ENCODE data around the gene FAM3A. TPM values are rescaled to one million over a fixed set of nuclear protein-coding genes. Genes with fewer than 3 reads are reported as not detected.
"Not testable (repeated sequence)": the region's sequence is repeated elsewhere in the genome, so short reads cannot be mapped to it uniquely, and the experiment has no call there.

The FAM3A gene
- total RNA-seq, 5 donors from 2014 or later (not counting 1 experiment from before 2014, with no cell fraction given), result 33.9 to 67.6 (median 57.8) TPM

- CTCF ChIA-PET; H3K9me3 Mint-ChIP-seq; H3K27me3 Mint-ChIP-seq; H3K27me3 ChIP-seq (replicated peaks in 1 of 2; ENCODE audit: control insufficient read depth in 2 of 2, extremely low read depth in 1 of 2, insufficient read depth in 2 of 2, low read length in 1 of 2); ATAC-seq (replicated peaks in 1 of 4); H3K27ac ChIP-seq (ENCODE audit: low read length); H3K4me1 Mint-ChIP-seq; H3K9me3 ChIP-seq; H3K4me3 Mint-ChIP-seq; H3K36me3 ChIP-seq (ENCODE audit: control insufficient read depth in 2 of 2, extremely low read depth in 1 of 2, insufficient read depth in 1 of 2, low read length in 1 of 2); H3K4me1 ChIP-seq (ENCODE audit: control insufficient read depth in 1 of 2, extremely low read depth in 1 of 2, insufficient read depth in 2 of 2, low read length in 2 of 2); H3K36me3 Mint-ChIP-seq; H3K27ac Mint-ChIP-seq; DNase-seq; H3K4me3 ChIP-seq (ENCODE audit: control insufficient read depth in 1 of 2, extremely low read depth in 1 of 2, low read length in 1 of 2): not testable (repeated sequence)
- POLR2A ChIA-PET, result interaction anchor here in 1 of 2 donors (0.7 kb wide), 1 partner anchor 243 kb away, joined by 8 read pairs; no protein-coding TSS in a partner anchor
- WGBS (ENCODE audit: insufficient coverage), result no CpG with 5 or more reads among the region's 4 CpGs
Observed at GRCh38 chrX:154496591-154497137, 19.4 kb downstream of the FAM3A start.

- Histone ChIP-seq H3K9me3 (no peaks in the 10 kb centered on the region), H3K4me3 (ENCODE audit: control insufficient read depth in 1 of 2, extremely low read depth in 1 of 2, low read length in 1 of 2) (no peak overlapping the region), H3K36me3 (ENCODE audit: control insufficient read depth in 2 of 2, extremely low read depth in 1 of 2, insufficient read depth in 1 of 2, low read length in 1 of 2) (no peaks in the 10 kb centered on the region), H3K4me1 (ENCODE audit: control insufficient read depth in 1 of 2, extremely low read depth in 1 of 2, insufficient read depth in 2 of 2, low read length in 2 of 2) (peaks cover 0 to 7% of the 10 kb centered on the region in 2 experiments), H3K27me3 (replicated peaks in 1 of 2; ENCODE audit: control insufficient read depth in 2 of 2, extremely low read depth in 1 of 2, insufficient read depth in 2 of 2, low read length in 1 of 2) (no peaks in the 10 kb centered on the region), H3K27ac (ENCODE audit: low read length) (no peak overlapping the region)
- DNase-seq, result no peak
- ChIA-PET POLR2A (interaction anchor here in 1 of 2 donors (0.7 kb wide), 2 partner anchors 22 to 405 kb away, joined by 3 to 5 read pairs; no protein-coding TSS in a partner anchor), CTCF (interaction anchor here in 1 of 2 donors (0.5 kb wide), 1 partner anchor 795 kb away, joined by 3 read pairs; no protein-coding TSS in a partner anchor)
- peaks cover 0 to 1% (median 0%) of the 10 kb centered on the region in 3 donors for H3K4me1 Mint-ChIP-seq
- no peaks in the 10 kb centered on the region for H3K9me3 Mint-ChIP-seq
- no peaks in the 10 kb centered on the region for H3K27me3 Mint-ChIP-seq
- H3K36me3 Mint-ChIP-seq, result no peaks in the 10 kb centered on the region
- no CpG with 5 or more reads among the region's 6 CpGs for WGBS (ENCODE audit: insufficient coverage)
- H3K4me3 Mint-ChIP-seq, result no peak overlapping the region
- no peak overlapping the region for H3K27ac Mint-ChIP-seq
- no peak for ATAC-seq (replicated peaks in 1 of 4)
Observed at GRCh38 chrX:154495472-154495922, 20.5 kb downstream of the FAM3A start.

DNA sequence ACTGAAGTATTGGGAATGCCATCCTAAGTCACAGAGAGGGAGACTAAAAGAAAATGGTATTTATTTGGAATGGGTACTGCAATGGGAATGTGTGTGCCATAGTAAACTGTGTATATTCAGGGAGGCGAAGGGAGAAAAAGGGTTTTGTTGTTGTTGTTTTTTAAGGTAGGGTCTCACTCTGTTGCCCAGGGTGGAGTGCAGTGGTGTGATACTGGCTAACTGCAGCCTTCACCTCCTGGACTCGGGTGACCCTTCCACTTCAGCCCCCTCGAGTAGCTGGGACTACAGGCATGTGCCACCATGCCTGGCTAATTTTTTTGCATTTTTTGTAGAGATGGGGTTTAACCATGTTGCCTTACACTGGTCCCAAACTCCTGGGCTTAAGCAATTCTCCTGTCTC is 21.3 kb downstream of the FAM3A start:
- no CpG with 5 or more reads among the region's 3 CpGs for WGBS (ENCODE audit: insufficient coverage)
- H3K27ac ChIP-seq (ENCODE audit: low read length), result no peak overlapping the region
- no peak overlapping the region for H3K4me3 ChIP-seq (ENCODE audit: control insufficient read depth in 1 of 2, extremely low read depth in 1 of 2, low read length in 1 of 2)
- no peaks in the 10 kb centered on the region for H3K27me3 Mint-ChIP-seq
- H3K9me3 Mint-ChIP-seq, result no peaks in the 10 kb centered on the region
- H3K36me3 ChIP-seq (ENCODE audit: control insufficient read depth in 2 of 2, extremely low read depth in 1 of 2, insufficient read depth in 1 of 2, low read length in 1 of 2), result no peaks in the 10 kb centered on the region
- no peaks in the 10 kb centered on the region for H3K36me3 Mint-ChIP-seq
- no peaks in the 10 kb centered on the region for H3K27me3 ChIP-seq (replicated peaks in 1 of 2; ENCODE audit: control insufficient read depth in 2 of 2, extremely low read depth in 1 of 2, insufficient read depth in 2 of 2, low read length in 1 of 2)
- peaks cover 1 to 3% (median 2%) of the 10 kb centered on the region in 3 donors for H3K4me1 Mint-ChIP-seq
- DNase-seq (no peak), ATAC-seq (replicated peaks in 1 of 4) (no peak)
- peaks cover 0 to 9% of the 10 kb centered on the region in 2 experiments for H3K4me1 ChIP-seq (ENCODE audit: control insufficient read depth in 1 of 2, extremely low read depth in 1 of 2, insufficient read depth in 2 of 2, low read length in 2 of 2)
- POLR2A ChIA-PET, result interaction anchor here in 1 of 2 donors (0.7 kb wide), 1 partner anchor 21 kb away, joined by 3 read pairs; no protein-coding TSS in a partner anchor
- CTCF ChIA-PET, result interaction anchor here in 1 of 2 donors (0.5 kb wide), 1 partner anchor 795 kb away, joined by 3 read pairs; no protein-coding TSS in a partner anchor
- no peaks in the 10 kb centered on the region for H3K9me3 ChIP-seq
- H3K27ac Mint-ChIP-seq, result no peak overlapping the region
- H3K4me3 Mint-ChIP-seq, result no peak overlapping the region

DNA sequence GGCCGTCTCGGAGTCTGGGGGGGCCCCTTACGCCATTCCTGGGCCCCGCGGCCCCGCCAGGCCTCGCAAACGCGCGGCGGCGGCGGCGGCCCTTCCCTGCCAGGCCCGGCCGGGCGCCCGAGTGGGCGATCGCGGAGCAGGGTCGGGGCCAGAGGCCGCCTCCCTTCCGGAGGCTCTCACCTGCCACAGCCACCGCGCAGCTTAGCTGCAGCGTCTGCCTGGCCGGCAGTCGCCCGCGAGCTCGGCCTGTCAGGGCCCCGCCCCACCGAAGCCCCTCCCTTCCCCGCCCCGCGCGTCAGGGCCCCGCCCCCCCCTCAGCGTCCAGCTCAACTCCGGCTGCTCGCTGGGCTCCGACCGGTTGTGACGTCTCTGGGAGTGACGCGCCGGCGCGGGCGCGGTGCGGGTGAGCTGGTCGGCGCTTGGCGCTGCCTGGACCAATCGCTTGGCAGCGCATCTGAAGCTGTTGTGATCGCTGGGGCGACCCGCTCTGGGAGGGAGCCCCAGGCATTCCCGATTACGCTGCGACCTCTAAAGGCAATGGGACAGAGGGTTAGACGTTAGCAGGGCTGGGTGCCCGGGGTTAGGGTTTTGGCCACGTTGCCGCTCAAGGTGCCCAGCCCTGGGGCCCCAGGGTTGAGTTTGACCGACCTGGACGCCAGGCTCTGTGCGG is 25.5 kb downstream of the FAM3A start, which contains the start of gene SLC10A3:
SLC10A3 (minus strand) TSS at position 216 of the 670 bp plus-strand sequence. CDS start 1,689 bp downstream, outside the sequence.
- DNase-seq (peak; percentile 67 to 91 (median 76)), ATAC-seq (replicated peaks in 1 of 4) (peak; percentile 77 to 88 (median 82))
- no peaks in the 10 kb centered on the region for H3K36me3 Mint-ChIP-seq
- CTCF ChIA-PET, result interaction anchor here in 1 of 2 donors (1.0 kb wide), 1 partner anchor 9 kb away, joined by 5 read pairs; no protein-coding TSS in a partner anchor
- 0% methylated on average over 44 of the region's 71 CpGs for WGBS (ENCODE audit: insufficient coverage)
- H3K27me3 Mint-ChIP-seq, result peaks cover 0 to 4% of the 10 kb centered on the region in 2 donors
- H3K4me3 ChIP-seq (ENCODE audit: control insufficient read depth in 1 of 2, extremely low read depth in 1 of 2, low read length in 1 of 2), result peak within 1 kb of the TSS; percentile 52 to 68
- H3K4me1 ChIP-seq (ENCODE audit: control insufficient read depth in 1 of 2, extremely low read depth in 1 of 2, insufficient read depth in 2 of 2, low read length in 2 of 2), result peaks cover 0 to 42% of the 10 kb centered on the region in 2 experiments
- H3K27ac Mint-ChIP-seq, result peak within 1 kb of the TSS; percentile 92
- H3K4me1 Mint-ChIP-seq, result peaks cover 15 to 25% (median 20%) of the 10 kb centered on the region in 3 donors
- POLR2A ChIA-PET, result interaction anchor here (0.5 to 1.1 kb wide), 6 partner anchors 10 to 522 kb away, joined by 3 to 5 read pairs (median 3); partner anchors contain the start of gene FAM3A (in 1 of the 2)
- H3K27ac ChIP-seq (ENCODE audit: low read length), result peak within 1 kb of the TSS; percentile 87
- H3K36me3 ChIP-seq (ENCODE audit: control insufficient read depth in 2 of 2, extremely low read depth in 1 of 2, insufficient read depth in 1 of 2, low read length in 1 of 2), result peaks cover 0 to 10% of the 10 kb centered on the region in 2 donors
- peak within 1 kb of the TSS; percentile 85 to 87 (median 86) for H3K4me3 Mint-ChIP-seq
- H3K27me3 ChIP-seq (replicated peaks in 1 of 2; ENCODE audit: control insufficient read depth in 2 of 2, extremely low read depth in 1 of 2, insufficient read depth in 2 of 2, low read length in 1 of 2), result no peaks in the 10 kb centered on the region
- no peaks in the 10 kb centered on the region for H3K9me3 Mint-ChIP-seq
- no peaks in the 10 kb centered on the region for H3K9me3 ChIP-seq

GRCh38 chrX:154490021-154490413 is 26.0 kb downstream of the FAM3A start:
- Mint-ChIP-seq H3K4me1 (peaks cover 15 to 26% (median 23%) of the 10 kb centered on the region in 3 donors), H3K9me3 (no peaks in the 10 kb centered on the region), H3K27me3 (peaks cover 0 to 4% of the 10 kb centered on the region in 2 donors), H3K4me3 (peak overlapping the region; percentile 80 to 87 (median 86)), H3K36me3 (no peaks in the 10 kb centered on the region), H3K27ac (peak overlapping the region; percentile 89 to 92)
- DNase-seq (peak in 3 of 35 experiments; percentile 11 to 27 (median 18)), ATAC-seq (replicated peaks in 1 of 4) (peak in 3 of 4 experiments; percentile 12 to 29 (median 21))
- POLR2A ChIA-PET, result interaction anchor here (0.5 to 1.1 kb wide), 4 partner anchors 47 to 521 kb away, joined by 3 to 5 read pairs (median 4); no protein-coding TSS in a partner anchor
- no peaks in the 10 kb centered on the region for H3K9me3 ChIP-seq
- H3K4me1 ChIP-seq (ENCODE audit: control insufficient read depth in 1 of 2, extremely low read depth in 1 of 2, insufficient read depth in 2 of 2, low read length in 2 of 2), result peaks cover 0 to 47% of the 10 kb centered on the region in 2 experiments
- WGBS (ENCODE audit: insufficient coverage), result 0% methylated on average over 6 of the region's 19 CpGs
- no peaks in the 10 kb centered on the region for H3K27me3 ChIP-seq (replicated peaks in 1 of 2; ENCODE audit: control insufficient read depth in 2 of 2, extremely low read depth in 1 of 2, insufficient read depth in 2 of 2, low read length in 1 of 2)
- peaks cover 0 to 13% of the 10 kb centered on the region in 2 donors for H3K36me3 ChIP-seq (ENCODE audit: control insufficient read depth in 2 of 2, extremely low read depth in 1 of 2, insufficient read depth in 1 of 2, low read length in 1 of 2)
- peak overlapping the region; percentile 33 to 68 for H3K4me3 ChIP-seq (ENCODE audit: control insufficient read depth in 1 of 2, extremely low read depth in 1 of 2, low read length in 1 of 2)
- CTCF ChIA-PET, result no interaction called here
- H3K27ac ChIP-seq (ENCODE audit: low read length), result peak overlapping the region; percentile 46

- POLR2A ChIA-PET, result interaction anchor here in 1 of 2 donors (0.5 to 0.6 kb wide), 2 partner anchors 108 to 701 kb away, joined by 4 to 8 read pairs; no protein-coding TSS in a partner anchor
- ATAC-seq (replicated peaks in 1 of 4) (no peak), DNase-seq (no peak)
- H3K27ac Mint-ChIP-seq, result peak overlapping the region; percentile 89 to 92
- Histone ChIP-seq H3K36me3 (ENCODE audit: control insufficient read depth in 2 of 2, extremely low read depth in 1 of 2, insufficient read depth in 1 of 2, low read length in 1 of 2) (peaks cover 0 to 22% of the 10 kb centered on the region in 2 donors), H3K27me3 (replicated peaks in 1 of 2; ENCODE audit: control insufficient read depth in 2 of 2, extremely low read depth in 1 of 2, insufficient read depth in 2 of 2, low read length in 1 of 2) (no peaks in the 10 kb centered on the region), H3K27ac (ENCODE audit: low read length) (peak overlapping the region; percentile 46), H3K9me3 (no peaks in the 10 kb centered on the region), H3K4me3 (ENCODE audit: control insufficient read depth in 1 of 2, extremely low read depth in 1 of 2, low read length in 1 of 2) (peak overlapping the region in 1 of 2 donors; percentile 68), H3K4me1 (ENCODE audit: control insufficient read depth in 1 of 2, extremely low read depth in 1 of 2, insufficient read depth in 2 of 2, low read length in 2 of 2) (peaks cover 0 to 56% of the 10 kb centered on the region in 2 experiments)
- no peaks in the 10 kb centered on the region for H3K36me3 Mint-ChIP-seq
- peaks cover 15 to 30% (median 29%) of the 10 kb centered on the region in 3 donors for H3K4me1 Mint-ChIP-seq
- H3K9me3 Mint-ChIP-seq, result no peaks in the 10 kb centered on the region
- H3K4me3 Mint-ChIP-seq, result peak overlapping the region; percentile 80 to 87 (median 86)
- no CpG with 5 or more reads among the region's 4 CpGs for WGBS (ENCODE audit: insufficient coverage)
- H3K27me3 Mint-ChIP-seq, result peaks cover 0 to 4% of the 10 kb centered on the region in 2 donors
- CTCF ChIA-PET, result no interaction called here
Observed at GRCh38 chrX:154489182-154489581, 26.9 kb downstream of the FAM3A start.
